HepG2 (cell line): ENCODE measurements around the gene FAHD2A. TPM values are rescaled to one million over a fixed set of nuclear protein-coding genes. Genes with fewer than 3 reads are reported as not detected.

Experiments
- ATAC-seq: fragments of 200-7000 bp; cut with Tn5 transposase; 3 replicates; pipeline ENCODE4 v1.9.1; 2020; ENCODE audit warnings: mild to moderate bottlenecking, moderate library complexity
- BruUV-seq: library from RNA; stranded (reverse); fragments of 400-500 nt; replicated peaks from 2 replicates; lab custom pipeline; 2021; lab: Mats Ljungman, UMichigan
- CTCF ChIA-PET: fragments of 300-600 bp; formaldehyde crosslinking; extraction: SDS; loops from one replicate; lab custom pipeline; 2021; ENCODE audit warnings: low total read pairs, inconsistent platforms, low intra/inter-chr PET ratio; lab: Yijun Ruan, JAX
- POLR2A ChIA-PET: fragments of 350-600 bp; sonication (Branson Sonifier 250); formaldehyde crosslinking; loops from one replicate; lab custom pipeline; 2020; ENCODE audit warnings: antibody characterized with exemption, inconsistent platforms; lab: Yijun Ruan, JAX
- DNase-seq: peaks from one replicate; pipeline ENCODE4 v3.0.0-alpha.2; 2015; ENCODE audit warnings: low spot score
- FAIRE-seq: peaks from 3 replicates; lab custom pipeline; 2011; peaks lifted over from hg19 to GRCh38; lab: Jason Lieb, UNC
- H2AFZ ChIP-seq: one replicate; pipeline ENCODE4 v1.6.1; 2011; ENCODE audit warnings: low read length, inconsistent platforms
- H3K27ac ChIP-seq: fragments of 300-600 bp; 3 replicates; pipeline ENCODE4 v1.8.0; 2011; ENCODE audit warnings: mixed run types, mild to moderate bottlenecking, mixed read lengths, low read length, inconsistent platforms; ENCODE audit not compliant: insufficient read depth; ENCODE audit errors: extremely low read length
- H3K27me3 ChIP-seq, 2 experiments: fragments of 200-600 bp in 1 of 2; 2 replicates in 1 of 2; 3 replicates in 1 of 2; pipeline versions ENCODE4 v1.6.0 to v1.8.0; 2011; ENCODE audit warnings: low read length in 2 of 2, mild to moderate bottlenecking in 2 of 2, moderate library complexity in 2 of 2, inconsistent platforms in 1 of 2; ENCODE audit not compliant: insufficient read depth in 2 of 2, control insufficient read depth in 1 of 2
- H3K36me3 ChIP-seq, 2 experiments: fragments of 200-600 bp in 1 of 2; replicated peaks in 1 of 2; 2 replicates in 1 of 2; 3 replicates in 1 of 2; pipeline versions ENCODE4 v1.5.1 to v1.8.0; 2011; ENCODE audit warnings: low read length in 2 of 2, inconsistent platforms in 1 of 2; ENCODE audit not compliant: insufficient read depth in 2 of 2, control insufficient read depth in 1 of 2
- H3K4me1 ChIP-seq: 2 replicates; pipeline ENCODE4 v1.5.1; 2012; ENCODE audit warnings: low read length, inconsistent platforms; ENCODE audit not compliant: insufficient read depth
- H3K4me2 ChIP-seq: 2 replicates; pipeline ENCODE4 v1.6.0; 2011; ENCODE audit warnings: low read depth, low read length, inconsistent platforms
- H3K4me3 ChIP-seq, 3 experiments: fragments of 200-600 bp in 1 of 3; sonication (generic), shearing (Covaris generic) in 1 of 3; replicated peaks in 1 of 3; 2 replicates each; pipeline ENCODE4 v1.5.1; 2011 to 2016; ENCODE audit warnings: low read length in 3 of 3, inconsistent platforms in 2 of 3, low read depth in 2 of 3, mild to moderate bottlenecking in 2 of 3, control low read depth in 1 of 3, mixed read lengths in 1 of 3; ENCODE audit not compliant: insufficient read depth in 1 of 3
- H3K79me2 ChIP-seq: one replicate; pipeline ENCODE4 v1.6.1; 2011; ENCODE audit warnings: low read length, inconsistent platforms; ENCODE audit not compliant: insufficient read depth
- H3K9ac ChIP-seq: 2 replicates; pipeline ENCODE4 v1.6.0; 2011; ENCODE audit warnings: mild to moderate bottlenecking, low read depth, low read length, inconsistent platforms; ENCODE audit not compliant: insufficient read depth
- H3K9me3 ChIP-seq: 2 replicates; pipeline ENCODE4 v1.5.1; 2012; ENCODE audit warnings: mild to moderate bottlenecking, low read length
- H4K20me1 ChIP-seq: 2 replicates; pipeline ENCODE4 v1.6.0; 2011; ENCODE audit warnings: inconsistent platforms, mild to moderate bottlenecking, low read length, moderate library complexity; ENCODE audit not compliant: insufficient read depth
- BCLAF1 ChIP-seq: fragments of 450-650 bp; IDR thresholded peaks from 2 replicates; pipeline ENCODE4 v1.6.1; 2017; ENCODE audit warnings: mild to moderate bottlenecking
- BORCS8-MEF2B ChIP-seq: sonication (generic); formaldehyde crosslinking; IDR thresholded peaks from 2 replicates; pipeline ENCODE4 v1.8.0; 2022; ENCODE audit warnings: mild to moderate bottlenecking, missing genetic modification reagents
- HDAC2 ChIP-seq: sonication (generic); formaldehyde crosslinking; IDR thresholded peaks from 2 replicates; pipeline ENCODE4 v1.4.0; 2020; ENCODE audit warnings: missing genetic modification reagents
- MTF1 ChIP-seq: sonication (generic); formaldehyde crosslinking; IDR thresholded peaks from 2 replicates; pipeline ENCODE4 v1.5.0; 2020; ENCODE audit warnings: missing genetic modification reagents
- RAD51 ChIP-seq: fragments of 450-650 bp; IDR thresholded peaks from 2 replicates; pipeline ENCODE4 v1.6.1; 2016; ENCODE audit warnings: borderline replicate concordance
- SMAD3 ChIP-seq: sonication (generic); formaldehyde crosslinking; IDR thresholded peaks from 2 replicates; pipeline ENCODE4 v1.4.0; 2020; ENCODE audit warnings: missing genetic modification reagents
- SNAI1 ChIP-seq: sonication (generic); formaldehyde crosslinking; IDR thresholded peaks from 2 replicates; pipeline ENCODE4 v1.5.0; 2020; ENCODE audit warnings: mild to moderate bottlenecking, missing genetic modification reagents, borderline replicate concordance
- THRA ChIP-seq: sonication (generic); formaldehyde crosslinking; IDR thresholded peaks from 2 replicates; pipeline ENCODE4 v1.4.0; 2020; ENCODE audit warnings: missing genetic modification reagents, borderline replicate concordance
- ZNF234 ChIP-seq: sonication (generic); formaldehyde crosslinking; conservative IDR thresholded peaks from 2 replicates; pipeline ENCODE4 v1.5.1; 2020; ENCODE audit warnings: mild to moderate bottlenecking, missing genetic modification reagents
- ZNF280B ChIP-seq: sonication (generic); formaldehyde crosslinking; IDR thresholded peaks from 2 replicates; pipeline ENCODE4 v1.5.0; 2020; ENCODE audit warnings: missing genetic modification reagents, mild to moderate bottlenecking, borderline replicate concordance
- ZNF619 ChIP-seq: sonication (generic); formaldehyde crosslinking; IDR thresholded peaks from 2 replicates; pipeline ENCODE4 v1.4.0; 2020; ENCODE audit warnings: mild to moderate bottlenecking, missing genetic modification reagents
- ZNF629 ChIP-seq: sonication (generic); formaldehyde crosslinking; conservative IDR thresholded peaks from 2 replicates; pipeline ENCODE4 v1.5.0; 2020; ENCODE audit warnings: missing genetic modification reagents
- WGBS: methylation state at CpG from one replicate; pipeline ENCODE4 v1.1.6; 2017; ENCODE audit warnings: low lambda C conversion rate; 5-methylcytosine and 5-hydroxymethylcytosine counted together
- in situ Hi-C: cut with HindIII; loops from 2 replicates; pipeline ENCODE4 v1.10.0; 2017; ENCODE audit warnings: low pct_unique_long_range_greater_than_20kb; ENCODE audit not compliant: extremely low pct_ligation_motif_present
- intact Hi-C: fragments of 100-400 bp; cut with micrococcal nuclease; formaldehyde crosslinking; loops from one replicate; pipeline ENCODE4 v1.10.0; 2022; ENCODE audit not compliant: unreplicated experiment
- polyA plus RNA-seq, 8 experiments: library from polyadenylated mRNA; depleted of rRNA in 3 of 8; stranded (reverse) in 7 of 8; unstranded in 1 of 8; fragments of >200 nt; fragmentation: Illumina TruSeq in 4 of 8; extraction: Trizol in 4 of 8; gene quantifications; 2 replicates each; pipeline versions ENCODE4 v1.2.1 to v1.2.3, GENCODE V29; 2011 to 2016; ENCODE audit warnings: low read depth in 4 of 8, missing spikeins in 1 of 8, mixed read lengths in 1 of 8; ENCODE audit not compliant: insufficient read depth in 1 of 8
- total RNA-seq, 5 experiments: library from RNA; depleted of rRNA; stranded (reverse); fragments of >200 nt; fragmentation: Illumina TruSeq; extraction: Trizol; gene quantifications; 2 replicates each; pipeline ENCODE4 v1.2.3, GENCODE V29; 2016; ENCODE audit warnings: low read depth in 1 of 5
- TF ChIP-seq, protein P1 (sequence below): sonication (generic); formaldehyde crosslinking; IDR thresholded peaks from 2 replicates; pipeline ENCODE4 v1.8.1; 2023; ENCODE audit warnings: mild to moderate bottlenecking, moderate library complexity, missing genetic modification reagents

Gene FAHD2A
- total and polyA plus RNA-seq, 2 of the 13 experiments (the other 11 are each of a cell fraction or from before 2014, with no cell fraction given) = 34.0 to 44.2 TPM

DNA sequence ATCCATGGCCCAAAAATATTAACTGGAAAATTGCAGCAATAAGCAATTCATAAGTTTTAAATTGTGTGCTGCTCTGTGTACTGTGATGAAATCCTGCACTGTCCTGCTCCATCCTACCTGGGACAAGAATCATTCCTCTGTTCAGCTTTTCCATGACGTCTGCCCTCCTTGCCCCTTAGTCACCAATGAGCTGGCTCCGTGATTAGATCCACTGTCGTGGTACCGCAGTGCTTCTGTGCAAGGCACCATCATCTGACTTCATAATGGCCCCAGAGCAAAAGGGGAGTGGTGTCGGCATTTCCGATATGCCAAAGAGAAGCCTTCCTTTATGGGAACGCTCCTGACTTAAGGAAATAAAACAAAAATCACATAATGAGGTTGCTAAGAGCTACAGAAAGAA is 3.4 kb upstream of the FAHD2A start:
- FAIRE-seq = no peak
- no peaks in the 10 kb centered on the region; a peak in 1 of 5 replicates for H3K27me3 ChIP-seq
- H3K4me2 ChIP-seq = no peak overlapping the region
- no peak overlapping the region for H3K9ac ChIP-seq
- DNase-seq = no peak
- CTCF ChIA-PET = no interaction called here
- TF ChIP-seq ZNF629 = no peak
- TF ChIP-seq SNAI1 (CRISPR knock-in tag) = no peak
- TF ChIP-seq THRA = no peak
- TF ChIP-seq BCLAF1 = no peak
- TF ChIP-seq ZNF619 (CRISPR knock-in tag) = no peak
- no peak for TF ChIP-seq RAD51
- no peak for TF ChIP-seq ZNF234 (CRISPR knock-in tag)
- no peak for TF ChIP-seq SMAD3 (CRISPR knock-in tag)
- TF ChIP-seq BORCS8-MEF2B = no peak
- no peak for TF ChIP-seq MTF1 (CRISPR knock-in tag)
- TF ChIP-seq HDAC2 (CRISPR knock-in tag) = no peak
- TF ChIP-seq, protein P1, sequence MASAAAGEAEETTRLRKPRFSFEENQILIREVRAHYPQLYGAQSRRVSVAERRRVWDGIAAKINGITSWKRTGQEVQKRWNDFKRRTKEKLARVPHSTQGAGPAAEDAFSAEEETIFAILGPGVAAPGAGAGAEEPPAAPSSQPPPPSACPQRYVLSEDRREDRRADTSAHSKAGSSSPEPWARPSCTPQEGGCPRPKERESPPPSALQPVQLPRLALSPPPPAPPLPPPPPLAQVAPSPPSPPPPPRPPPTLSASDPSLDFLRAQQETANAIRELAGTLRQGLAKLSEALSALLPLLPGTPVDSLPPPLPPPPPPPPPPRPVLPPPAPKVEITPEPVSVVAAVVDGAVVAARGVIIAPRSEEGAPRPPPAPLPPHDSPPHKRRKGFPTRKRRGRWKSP = no peak
- TF ChIP-seq ZNF280B (CRISPR knock-in tag) = no peak
- TF ChIP-seq, all 625 proteins: peak for 0
- Histone ChIP-seq H3K4me3 (no peak overlapping the region), H4K20me1 (no peaks in the 10 kb centered on the region), H3K27ac (no peak overlapping the region), H3K9me3 (no peaks in the 10 kb centered on the region), H3K36me3 (no peaks in the 10 kb centered on the region), H3K79me2 (peaks cover 14% of the 10 kb centered on the region), H3K4me1 (peaks cover 19% of the 10 kb centered on the region), H2AFZ (no peak overlapping the region)
- in situ Hi-C loops (no loop called here), intact Hi-C loops (no loop called here)
- BruUV-seq = no TSS peak
- POLR2A ChIA-PET = no interaction called here
- 92% methylated on average over 7 of the region's 7 CpGs for WGBS
- ATAC-seq = no peak
